IMR-90 (cell line): ENCODE measurements around the gene B3GAT1. TPM values are rescaled to one million over a fixed set of nuclear protein-coding genes. Genes with fewer than 3 reads are reported as not detected.

Source experiments
- ATAC-seq: fragments of 200-7000 bp; cut with Tn5 transposase; 2 replicates; pipeline ENCODE4 v1.9.1; 2020; ENCODE audit warnings: low read depth, mild to moderate bottlenecking, moderate library complexity
- BruUV-seq: library from RNA; stranded (reverse); fragments of 400-500 nt; replicated peaks from 2 replicates; lab custom pipeline; 2021; lab: Mats Ljungman, UMichigan
- CTCF ChIA-PET: fragments of 300-600 bp; formaldehyde crosslinking; extraction: SDS; loops from one replicate; lab custom pipeline; 2021; ENCODE audit warnings: antibody characterized with exemption; lab: Yijun Ruan, JAX
- POLR2A ChIA-PET: fragments of 300-600 bp; sonication (Branson Sonifier 250); formaldehyde crosslinking; loops from one replicate; lab custom pipeline; 2022; ENCODE audit warnings: antibody characterized with exemption; ENCODE audit not compliant: unreplicated experiment; lab: Charles Lee
- DNase-seq: peaks from one replicate; pipeline ENCODE4 v3.0.0; 2013
- H2AFZ ChIP-seq: replicated peaks from 2 replicates; pipeline ENCODE3; 2013; ENCODE audit warnings: low read length, mild to moderate bottlenecking; ENCODE audit not compliant: poor library complexity
- H2AK5ac ChIP-seq: 2 replicates; pipeline ENCODE4 v1.6.1; 2013; ENCODE audit warnings: low read depth, low read length, inconsistent platforms
- H2AK9ac ChIP-seq: replicated peaks from 2 replicates; pipeline ENCODE3; 2013; ENCODE audit warnings: mild to moderate bottlenecking, low read depth, low read length, moderate library complexity; ENCODE audit not compliant: poor library complexity
- H2BK120ac ChIP-seq: 2 replicates; pipeline ENCODE4 v1.6.1; 2013; ENCODE audit warnings: low read depth, low read length, inconsistent platforms
- H2BK15ac ChIP-seq: 3 replicates; pipeline ENCODE4 v1.6.1; 2013; ENCODE audit warnings: low read depth, low read length, inconsistent platforms
- H2BK20ac ChIP-seq: 2 replicates; pipeline ENCODE4 v1.6.1; 2013; ENCODE audit warnings: low read depth, mild to moderate bottlenecking, inconsistent platforms, low read length, moderate library complexity
- H2BK5ac ChIP-seq: 2 replicates; pipeline ENCODE4 v1.6.1; 2013; ENCODE audit warnings: mild to moderate bottlenecking, low read depth, low read length, inconsistent platforms; ENCODE audit not compliant: poor library complexity, severe bottlenecking
- H3K14ac ChIP-seq: replicated peaks from 2 replicates; pipeline ENCODE4 v1.6.1; 2013; ENCODE audit warnings: low read depth, low read length, inconsistent platforms
- H3K18ac ChIP-seq: 2 replicates; pipeline ENCODE4 v1.6.1; 2013; ENCODE audit warnings: low read depth, low read length, control low read depth
- H3K23ac ChIP-seq: 2 replicates; pipeline ENCODE4 v1.6.1; 2013; ENCODE audit warnings: low read depth, low read length, inconsistent platforms
- H3K27ac ChIP-seq: 2 replicates; pipeline ENCODE4 v1.5.1; 2013; ENCODE audit warnings: mild to moderate bottlenecking, control low read depth, low read length; ENCODE audit not compliant: insufficient read depth
- H3K27me3 ChIP-seq: 2 replicates; pipeline ENCODE4 v1.6.1; 2013; ENCODE audit warnings: low read length; ENCODE audit not compliant: control insufficient read depth, insufficient read depth
- H3K36me3 ChIP-seq: 2 replicates; pipeline ENCODE4 v1.6.1; 2013; ENCODE audit warnings: low read length, mixed read lengths; ENCODE audit not compliant: control insufficient read depth, insufficient read depth
- H3K4ac ChIP-seq: 2 replicates; pipeline ENCODE4 v1.6.1; 2013; ENCODE audit warnings: low read depth, low read length, inconsistent platforms
- H3K4me1 ChIP-seq: 2 replicates; pipeline ENCODE4 v1.6.1; 2013; ENCODE audit warnings: low read length, mixed read lengths; ENCODE audit not compliant: control insufficient read depth, insufficient read depth
- H3K4me2 ChIP-seq: 2 replicates; pipeline ENCODE4 v1.6.1; 2013; ENCODE audit warnings: low read depth, mild to moderate bottlenecking, control low read depth, low read length, moderate library complexity
- H3K4me3 ChIP-seq: 2 replicates; pipeline ENCODE4 v1.5.1; 2013; ENCODE audit warnings: low read depth, mild to moderate bottlenecking, control low read depth, low read length, moderate library complexity; ENCODE audit not compliant: insufficient read depth
- H3K56ac ChIP-seq: 2 replicates; pipeline ENCODE4 v1.6.1; 2013; ENCODE audit warnings: low read length, inconsistent platforms; ENCODE audit not compliant: insufficient read depth; ENCODE audit errors: extremely low read depth
- H3K79me1 ChIP-seq, 2 experiments: 2 replicates each; pipeline ENCODE4 v1.6.1; 2013; ENCODE audit warnings: low read length in 2 of 2, inconsistent platforms in 1 of 2, low read depth in 1 of 2
- H3K9ac ChIP-seq: 2 replicates; pipeline ENCODE4 v1.6.1; 2013; ENCODE audit warnings: low read depth, low read length, control low read depth
- H3K9me1 ChIP-seq: 2 replicates; pipeline ENCODE4 v1.6.1; 2013; ENCODE audit warnings: low read length, inconsistent platforms; ENCODE audit not compliant: insufficient read depth
- H3K9me3 ChIP-seq: 2 replicates; pipeline ENCODE4 v1.6.1; 2013; ENCODE audit warnings: low read length; ENCODE audit not compliant: control insufficient read depth, insufficient read depth
- H4K20me1 ChIP-seq: 2 replicates; pipeline ENCODE4 v1.6.1; 2013; ENCODE audit warnings: low read length, inconsistent platforms; ENCODE audit not compliant: insufficient read depth
- H4K5ac ChIP-seq: 2 replicates; pipeline ENCODE4 v1.6.1; 2013; ENCODE audit warnings: mild to moderate bottlenecking, low read depth, low read length, control low read depth
- H4K8ac ChIP-seq, 2 experiments: 2 replicates each; pipeline ENCODE4 v1.6.1; 2013; ENCODE audit warnings: low read depth in 2 of 2, low read length in 2 of 2, control low read depth in 1 of 2, inconsistent platforms in 1 of 2
- H4K91ac ChIP-seq: 2 replicates; pipeline ENCODE4 v1.6.1; 2013; ENCODE audit warnings: low read depth, low read length, inconsistent platforms; ENCODE audit not compliant: insufficient read depth
- BHLHE40 ChIP-seq: fragments of 150-350 bp; IDR thresholded peaks from 2 replicates; pipeline ENCODE4 v1.6.1; 2016; ENCODE audit warnings: mild to moderate bottlenecking, low read depth, low read length
- ELK1 ChIP-seq: fragments of 150-350 bp; IDR thresholded peaks from 2 replicates; pipeline ENCODE4 v1.6.1; 2016; ENCODE audit warnings: low read depth, mild to moderate bottlenecking, low read length, moderate library complexity, borderline replicate concordance
- FOS ChIP-seq: fragments of 150-350 bp; IDR thresholded peaks from 2 replicates; pipeline ENCODE4 v1.6.1; 2016; ENCODE audit warnings: low read depth, low read length
- SMC3 ChIP-seq: fragments of 150-350 bp; IDR thresholded peaks from 2 replicates; pipeline ENCODE4 v1.6.1; 2016; ENCODE audit warnings: low read depth, mild to moderate bottlenecking, antibody characterized with exemption, low read length, moderate library complexity
- WGBS, 2 experiments: methylation state at CpG; one replicate each; pipeline versions ENCODE4 v1.1.5 to v1.1.7; 2013; ENCODE audit warnings: missing lambda C conversion rate in 2 of 2; ENCODE audit not compliant: insufficient read length in 1 of 2; ENCODE audit errors: extremely low coverage in 2 of 2; 5-methylcytosine and 5-hydroxymethylcytosine counted together
- dilution Hi-C: fragments of 300-500 bp; cut with HindIII; formaldehyde crosslinking; loops from one replicate; pipeline ENCODE4 v1.14.3; 2018; ENCODE audit warnings: low sequenced_read_pairs; ENCODE audit not compliant: unreplicated experiment
- in situ Hi-C: fragments of 300-500 bp; cut with MboI; formaldehyde crosslinking; loops from 3 replicates; pipeline ENCODE4 v1.14.3; 2019; ENCODE audit warnings: low sequenced_read_pairs, inconsistent platforms, mixed read lengths
- intact Hi-C: fragments of 100-400 bp; cut with micrococcal nuclease; formaldehyde crosslinking; loops from 2 replicates; pipeline ENCODE4 v1.10.0; 2022
- polyA plus RNA-seq, 3 experiments: library from polyadenylated mRNA; depleted of rRNA; stranded (reverse); fragments of >200 nt; gene quantifications; 2 replicates each; pipeline ENCODE4 v1.2.3, GENCODE V29; 2012; ENCODE audit warnings: low replicate concordance in 1 of 3
- total RNA-seq: library from RNA; depleted of rRNA; stranded (reverse); fragments of >200 nt; gene quantifications from 2 replicates; pipeline ENCODE4 v1.2.3, GENCODE V29; 2012

B3GAT1 gene
- total and polyA plus RNA-seq, 2 of the 4 experiments (the other 2 are of a cell fraction): not detected

- CTCF ChIA-PET: no interaction called here
- Histone ChIP-seq H3K79me1 (no peaks in the 10 kb centered on the region), H2AK9ac (no peak overlapping the region), H2BK15ac (no peak overlapping the region), H3K4ac (no peak overlapping the region), H4K20me1 (no peaks in the 10 kb centered on the region), H2AFZ (no peak overlapping the region), H3K9ac (no peak overlapping the region), H3K27me3 (no peaks in the 10 kb centered on the region), H2BK5ac (no peak overlapping the region), H4K5ac (no peak overlapping the region), H2AK5ac (no peak overlapping the region), H4K8ac (no peak overlapping the region), H3K4me1 (no peaks in the 10 kb centered on the region), H3K14ac (no peak overlapping the region), H2BK120ac (no peak overlapping the region), H3K4me2 (no peak overlapping the region), H3K36me3 (no peaks in the 10 kb centered on the region), H3K27ac (no peak overlapping the region), H3K4me3 (no peak overlapping the region), H2BK20ac (no peak overlapping the region), H3K9me3 (peaks cover 45% of the 10 kb centered on the region), H3K18ac (no peak overlapping the region), H3K23ac (no peak overlapping the region), H4K91ac (no peak overlapping the region), H3K9me1 (no peaks in the 10 kb centered on the region), H3K56ac (no peak overlapping the region)
- BruUV-seq: no TSS peak
- intact Hi-C loops (no loop called here), in situ Hi-C loops (no loop called here), dilution Hi-C loops (no loop called here)
- ATAC-seq: no peak
- no peak for DNase-seq
- POLR2A ChIA-PET: no interaction called here
- WGBS, 2 experiments: 91% methylated on average over 7 of the region's 10 CpGs; no CpG with 5 or more reads in 1 of the 2 experiments
- TF ChIP-seq ELK1 (no peak), FOS (no peak), BHLHE40 (no peak), SMC3 (no peak)
These were observed 39.5 kb downstream of the B3GAT1 start for GRCh38 chr11:134372536-134372935.
